IMR-90 (cell line): Measurements from ENCODE around the gene CHAT. TPM values are rescaled to one million over a fixed set of nuclear protein-coding genes. Genes with fewer than 3 reads are reported as not detected.

Source experiments
- ATAC-seq: fragments of 200-7000 bp; cut with Tn5 transposase; 2 replicates; pipeline ENCODE4 v1.9.1; 2020; ENCODE audit warnings: low read depth, mild to moderate bottlenecking, moderate library complexity
- BruUV-seq: library from RNA; stranded (reverse); fragments of 400-500 nt; replicated peaks from 2 replicates; lab custom pipeline; 2021; lab: Mats Ljungman, UMichigan
- CTCF ChIA-PET: fragments of 300-600 bp; formaldehyde crosslinking; extraction: SDS; loops from one replicate; lab custom pipeline; 2021; ENCODE audit warnings: antibody characterized with exemption; lab: Yijun Ruan, JAX
- POLR2A ChIA-PET: fragments of 300-600 bp; sonication (Branson Sonifier 250); formaldehyde crosslinking; loops from one replicate; lab custom pipeline; 2022; ENCODE audit warnings: antibody characterized with exemption; ENCODE audit not compliant: unreplicated experiment; lab: Charles Lee
- DNase-seq: peaks from one replicate; pipeline ENCODE4 v3.0.0; 2013
- H2AFZ ChIP-seq: replicated peaks from 2 replicates; pipeline ENCODE3; 2013; ENCODE audit warnings: low read length, mild to moderate bottlenecking; ENCODE audit not compliant: poor library complexity
- H2AK5ac ChIP-seq: 2 replicates; pipeline ENCODE4 v1.6.1; 2013; ENCODE audit warnings: low read depth, low read length, inconsistent platforms
- H2AK9ac ChIP-seq: replicated peaks from 2 replicates; pipeline ENCODE3; 2013; ENCODE audit warnings: mild to moderate bottlenecking, low read depth, low read length, moderate library complexity; ENCODE audit not compliant: poor library complexity
- H2BK120ac ChIP-seq: 2 replicates; pipeline ENCODE4 v1.6.1; 2013; ENCODE audit warnings: low read depth, low read length, inconsistent platforms
- H2BK15ac ChIP-seq: 3 replicates; pipeline ENCODE4 v1.6.1; 2013; ENCODE audit warnings: low read depth, low read length, inconsistent platforms
- H2BK20ac ChIP-seq: 2 replicates; pipeline ENCODE4 v1.6.1; 2013; ENCODE audit warnings: low read depth, mild to moderate bottlenecking, inconsistent platforms, low read length, moderate library complexity
- H2BK5ac ChIP-seq: 2 replicates; pipeline ENCODE4 v1.6.1; 2013; ENCODE audit warnings: mild to moderate bottlenecking, low read depth, low read length, inconsistent platforms; ENCODE audit not compliant: poor library complexity, severe bottlenecking
- H3K14ac ChIP-seq: replicated peaks from 2 replicates; pipeline ENCODE4 v1.6.1; 2013; ENCODE audit warnings: low read depth, low read length, inconsistent platforms
- H3K18ac ChIP-seq: 2 replicates; pipeline ENCODE4 v1.6.1; 2013; ENCODE audit warnings: low read depth, low read length, control low read depth
- H3K23ac ChIP-seq: 2 replicates; pipeline ENCODE4 v1.6.1; 2013; ENCODE audit warnings: low read depth, low read length, inconsistent platforms
- H3K27ac ChIP-seq: 2 replicates; pipeline ENCODE4 v1.5.1; 2013; ENCODE audit warnings: mild to moderate bottlenecking, control low read depth, low read length; ENCODE audit not compliant: insufficient read depth
- H3K27me3 ChIP-seq: 2 replicates; pipeline ENCODE4 v1.6.1; 2013; ENCODE audit warnings: low read length; ENCODE audit not compliant: control insufficient read depth, insufficient read depth
- H3K36me3 ChIP-seq: 2 replicates; pipeline ENCODE4 v1.6.1; 2013; ENCODE audit warnings: low read length, mixed read lengths; ENCODE audit not compliant: control insufficient read depth, insufficient read depth
- H3K4ac ChIP-seq: 2 replicates; pipeline ENCODE4 v1.6.1; 2013; ENCODE audit warnings: low read depth, low read length, inconsistent platforms
- H3K4me1 ChIP-seq: 2 replicates; pipeline ENCODE4 v1.6.1; 2013; ENCODE audit warnings: low read length, mixed read lengths; ENCODE audit not compliant: control insufficient read depth, insufficient read depth
- H3K4me2 ChIP-seq: 2 replicates; pipeline ENCODE4 v1.6.1; 2013; ENCODE audit warnings: low read depth, mild to moderate bottlenecking, control low read depth, low read length, moderate library complexity
- H3K4me3 ChIP-seq: 2 replicates; pipeline ENCODE4 v1.5.1; 2013; ENCODE audit warnings: low read depth, mild to moderate bottlenecking, control low read depth, low read length, moderate library complexity; ENCODE audit not compliant: insufficient read depth
- H3K56ac ChIP-seq: 2 replicates; pipeline ENCODE4 v1.6.1; 2013; ENCODE audit warnings: low read length, inconsistent platforms; ENCODE audit not compliant: insufficient read depth; ENCODE audit errors: extremely low read depth
- H3K79me1 ChIP-seq, 2 experiments: 2 replicates each; pipeline ENCODE4 v1.6.1; 2013; ENCODE audit warnings: low read length in 2 of 2, inconsistent platforms in 1 of 2, low read depth in 1 of 2
- H3K9ac ChIP-seq: 2 replicates; pipeline ENCODE4 v1.6.1; 2013; ENCODE audit warnings: low read depth, low read length, control low read depth
- H3K9me1 ChIP-seq: 2 replicates; pipeline ENCODE4 v1.6.1; 2013; ENCODE audit warnings: low read length, inconsistent platforms; ENCODE audit not compliant: insufficient read depth
- H3K9me3 ChIP-seq: 2 replicates; pipeline ENCODE4 v1.6.1; 2013; ENCODE audit warnings: low read length; ENCODE audit not compliant: control insufficient read depth, insufficient read depth
- H4K20me1 ChIP-seq: 2 replicates; pipeline ENCODE4 v1.6.1; 2013; ENCODE audit warnings: low read length, inconsistent platforms; ENCODE audit not compliant: insufficient read depth
- H4K5ac ChIP-seq: 2 replicates; pipeline ENCODE4 v1.6.1; 2013; ENCODE audit warnings: mild to moderate bottlenecking, low read depth, low read length, control low read depth
- H4K8ac ChIP-seq, 2 experiments: 2 replicates each; pipeline ENCODE4 v1.6.1; 2013; ENCODE audit warnings: low read depth in 2 of 2, low read length in 2 of 2, control low read depth in 1 of 2, inconsistent platforms in 1 of 2
- H4K91ac ChIP-seq: 2 replicates; pipeline ENCODE4 v1.6.1; 2013; ENCODE audit warnings: low read depth, low read length, inconsistent platforms; ENCODE audit not compliant: insufficient read depth
- BHLHE40 ChIP-seq: fragments of 150-350 bp; IDR thresholded peaks from 2 replicates; pipeline ENCODE4 v1.6.1; 2016; ENCODE audit warnings: mild to moderate bottlenecking, low read depth, low read length
- WGBS, 2 experiments: methylation state at CpG; one replicate each; pipeline versions ENCODE4 v1.1.5 to v1.1.7; 2013; ENCODE audit warnings: missing lambda C conversion rate in 2 of 2; ENCODE audit not compliant: insufficient read length in 1 of 2; ENCODE audit errors: extremely low coverage in 2 of 2; 5-methylcytosine and 5-hydroxymethylcytosine counted together
- dilution Hi-C: fragments of 300-500 bp; cut with HindIII; formaldehyde crosslinking; loops from one replicate; pipeline ENCODE4 v1.14.3; 2018; ENCODE audit warnings: low sequenced_read_pairs; ENCODE audit not compliant: unreplicated experiment
- in situ Hi-C: fragments of 300-500 bp; cut with MboI; formaldehyde crosslinking; loops from 3 replicates; pipeline ENCODE4 v1.14.3; 2019; ENCODE audit warnings: low sequenced_read_pairs, inconsistent platforms, mixed read lengths
- intact Hi-C: fragments of 100-400 bp; cut with micrococcal nuclease; formaldehyde crosslinking; loops from 2 replicates; pipeline ENCODE4 v1.10.0; 2022
- polyA plus RNA-seq, 3 experiments: library from polyadenylated mRNA; depleted of rRNA; stranded (reverse); fragments of >200 nt; gene quantifications; 2 replicates each; pipeline ENCODE4 v1.2.3, GENCODE V29; 2012; ENCODE audit warnings: low replicate concordance in 1 of 3
- total RNA-seq: library from RNA; depleted of rRNA; stranded (reverse); fragments of >200 nt; gene quantifications from 2 replicates; pipeline ENCODE4 v1.2.3, GENCODE V29; 2012

CHAT gene
- total and polyA plus RNA-seq, 2 of the 4 experiments (the other 2 are of a cell fraction) = not detected

DNA sequence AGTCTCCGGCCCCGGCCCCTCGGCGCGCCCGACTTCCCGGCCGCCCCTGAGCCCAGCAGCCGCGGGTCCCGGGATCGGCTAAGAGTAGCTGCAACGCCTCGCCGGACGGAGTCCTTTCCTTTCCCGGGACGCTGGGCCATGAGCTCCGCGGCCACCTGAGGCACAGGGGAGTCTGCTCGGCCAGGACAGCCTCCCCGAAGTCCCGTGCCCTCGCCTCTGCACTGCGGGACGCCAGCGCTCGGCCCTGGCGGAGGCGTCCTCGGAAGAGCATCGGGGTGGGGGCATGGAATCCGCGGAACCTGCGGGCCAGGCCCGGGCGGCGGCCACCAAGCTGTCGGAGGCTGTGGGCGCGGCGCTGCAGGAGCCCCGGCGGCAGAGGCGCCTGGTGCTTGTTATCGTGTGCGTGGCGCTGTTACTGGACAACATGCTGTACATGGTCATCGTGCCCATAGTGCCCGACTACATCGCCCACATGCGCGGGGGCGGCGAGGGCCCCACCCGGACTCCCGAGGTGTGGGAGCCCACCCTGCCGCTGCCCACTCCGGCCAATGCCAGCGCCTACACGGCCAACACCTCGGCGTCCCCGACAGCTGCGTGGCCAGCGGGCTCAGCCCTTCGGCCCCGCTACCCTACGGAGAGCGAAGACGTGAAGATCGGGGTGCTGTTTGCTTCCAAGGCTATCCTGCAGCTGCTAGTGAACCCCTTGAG lies 3.2 kb upstream of the CHAT start:
- no peak overlapping the region for H3K9ac ChIP-seq

More for the DNA sequence above, 3.2 kb upstream of the CHAT start:
- no peaks in the 10 kb centered on the region for H4K20me1 ChIP-seq
- H3K18ac ChIP-seq = no peak overlapping the region
- no peak overlapping the region for H3K14ac ChIP-seq
- H2BK15ac ChIP-seq = no peak overlapping the region
- no peak overlapping the region for H4K5ac ChIP-seq
- no peak overlapping the region for H3K4ac ChIP-seq
- H4K8ac ChIP-seq = no peak overlapping the region
- no peak overlapping the region for H3K56ac ChIP-seq
- TF ChIP-seq BHLHE40 = no peak
- H3K4me2 ChIP-seq = no peak overlapping the region
- H3K4me1 ChIP-seq = no peaks in the 10 kb centered on the region
- no peaks in the 10 kb centered on the region for H3K9me1 ChIP-seq
- POLR2A ChIA-PET = no interaction called here
- intact Hi-C loops = no loop called here
- no peak overlapping the region for H4K91ac ChIP-seq
- H2BK20ac ChIP-seq = no peak overlapping the region
- no peak overlapping the region for H3K27ac ChIP-seq
- CTCF ChIA-PET = no interaction called here
- no peak overlapping the region for H3K23ac ChIP-seq
- 3% methylated on average over 29 of the region's 72 CpGs; no CpG with 5 or more reads in 1 of the 2 experiments for WGBS, 2 experiments
- H2AK5ac ChIP-seq = no peak overlapping the region
- in situ Hi-C loops = no loop called here
- H3K27me3 ChIP-seq = peaks cover 76% of the 10 kb centered on the region
- H3K9me3 ChIP-seq = peaks cover 12% of the 10 kb centered on the region; the same call in 1 of the 2 replicates
- dilution Hi-C loops = no loop called here
- H2BK120ac ChIP-seq = no peak overlapping the region
- no peaks in the 10 kb centered on the region for H3K36me3 ChIP-seq
- DNase-seq = no peak
- H2AK9ac ChIP-seq = peak overlapping the region; percentile 28
- ATAC-seq = no peak
- no peaks in the 10 kb centered on the region for H3K79me1 ChIP-seq
- no TSS peak for BruUV-seq
- H3K4me3 ChIP-seq = no peak overlapping the region
- no peak overlapping the region for H2BK5ac ChIP-seq
- peak overlapping the region; percentile 21 for H2AFZ ChIP-seq
